ENCODE data around the gene TAS2R46.

- no peak for TF ChIP-seq POLR2A (IDR thresholded peaks at IDR 0.05)
- no peak for TF ChIP-seq CTCF (IDR thresholded peaks at IDR 0.05)
- TF ChIP-seq EP300 (IDR thresholded peaks at IDR 0.05), result no peak
- no peak for TF ChIP-seq POLR2AphosphoS5 (IDR thresholded peaks at IDR 0.05)
Observed at GRCh38 chr12:11016937-11017336, 45.2 kb downstream of the TAS2R46 start.

Measured in sigmoid colon (tissue), 4 donors.